OCI-LY3 (cell line): ENCODE data around the gene NCKAP1.

ENCODE experiments used
- H2AFZ ChIP-seq: fragments of 200-600, 300-600 bp; shearing (Covaris generic); 2 replicates; pipeline ENCODE4 v1.6.0; 2014; ENCODE audit warnings: antibody characterized with exemption, low read depth, low read length
- H3K27ac ChIP-seq: fragments of 200-600, 300-600 bp; sonication (generic); 2 replicates; pipeline ENCODE4 v1.5.1; 2014; ENCODE audit warnings: mild to moderate bottlenecking, low read length, moderate library complexity, mixed read lengths
- H3K27me3 ChIP-seq: fragments of 200-600, 300-600 bp; sonication (generic); 2 replicates; pipeline ENCODE4 v1.6.1; 2014; ENCODE audit warnings: low read depth, low read length, mixed read lengths
- H3K36me3 ChIP-seq: fragments of 200-600, 300-600 bp; sonication (generic); replicated peaks from 2 replicates; pipeline ENCODE3; 2014; ENCODE audit warnings: low read depth, low read length, mixed read lengths
- H3K4me1 ChIP-seq: fragments of 300-600, 200-600 bp; sonication (generic); 2 replicates; pipeline ENCODE4 v1.6.1; 2014; ENCODE audit warnings: low read length, mixed read lengths
- H3K4me2 ChIP-seq: fragments of 200-600, 300-600 bp; sonication (generic); 2 replicates; pipeline ENCODE4 v1.6.1; 2014; ENCODE audit warnings: low read length, mixed read lengths
- H3K4me3 ChIP-seq: fragments of 300-600, 200-600 bp; sonication (generic); 2 replicates; pipeline ENCODE4 v1.5.1; 2014; ENCODE audit warnings: antibody characterized with exemption, mild to moderate bottlenecking, low read length, moderate library complexity
- H3K79me2 ChIP-seq: fragments of 300-600, 200-600 bp; shearing (Covaris generic); 2 replicates; pipeline ENCODE4 v1.6.1; 2014; ENCODE audit warnings: mild to moderate bottlenecking, low read length, mixed read lengths
- H3K9ac ChIP-seq: fragments of 300-600, 200-600 bp; shearing (Covaris generic); 2 replicates; pipeline ENCODE4 v1.6.0; 2014; ENCODE audit warnings: mild to moderate bottlenecking, low read length, moderate library complexity
- H3K9me3 ChIP-seq: fragments of 200-600, 300-600 bp; shearing (Covaris generic); 2 replicates; pipeline ENCODE4 v1.6.1; 2014; ENCODE audit warnings: low read length, mixed read lengths; ENCODE audit not compliant: insufficient read depth
- H4K20me1 ChIP-seq: fragments of 200-600, 300-600 bp; sonication (generic); 2 replicates; pipeline ENCODE4 v1.6.1; 2016; ENCODE audit warnings: low read length, mixed read lengths; ENCODE audit not compliant: insufficient read depth
- EZH2phosphoT487 ChIP-seq: fragments of 200-600 bp; shearing (Covaris generic); IDR thresholded peaks from 2 replicates; pipeline ENCODE4 v1.6.1; 2018; ENCODE audit warnings: antibody characterized with exemption, mixed run types, low read depth
- TF ChIP-seq, protein P1 (sequence below): fragments of 200-600, 300-600 bp; sonication (generic); IDR thresholded peaks from 2 replicates; pipeline ENCODE4 v1.5.1; 2014; ENCODE audit warnings: antibody characterized with exemption, low read length, low read depth

The NCKAP1 gene, protein sequence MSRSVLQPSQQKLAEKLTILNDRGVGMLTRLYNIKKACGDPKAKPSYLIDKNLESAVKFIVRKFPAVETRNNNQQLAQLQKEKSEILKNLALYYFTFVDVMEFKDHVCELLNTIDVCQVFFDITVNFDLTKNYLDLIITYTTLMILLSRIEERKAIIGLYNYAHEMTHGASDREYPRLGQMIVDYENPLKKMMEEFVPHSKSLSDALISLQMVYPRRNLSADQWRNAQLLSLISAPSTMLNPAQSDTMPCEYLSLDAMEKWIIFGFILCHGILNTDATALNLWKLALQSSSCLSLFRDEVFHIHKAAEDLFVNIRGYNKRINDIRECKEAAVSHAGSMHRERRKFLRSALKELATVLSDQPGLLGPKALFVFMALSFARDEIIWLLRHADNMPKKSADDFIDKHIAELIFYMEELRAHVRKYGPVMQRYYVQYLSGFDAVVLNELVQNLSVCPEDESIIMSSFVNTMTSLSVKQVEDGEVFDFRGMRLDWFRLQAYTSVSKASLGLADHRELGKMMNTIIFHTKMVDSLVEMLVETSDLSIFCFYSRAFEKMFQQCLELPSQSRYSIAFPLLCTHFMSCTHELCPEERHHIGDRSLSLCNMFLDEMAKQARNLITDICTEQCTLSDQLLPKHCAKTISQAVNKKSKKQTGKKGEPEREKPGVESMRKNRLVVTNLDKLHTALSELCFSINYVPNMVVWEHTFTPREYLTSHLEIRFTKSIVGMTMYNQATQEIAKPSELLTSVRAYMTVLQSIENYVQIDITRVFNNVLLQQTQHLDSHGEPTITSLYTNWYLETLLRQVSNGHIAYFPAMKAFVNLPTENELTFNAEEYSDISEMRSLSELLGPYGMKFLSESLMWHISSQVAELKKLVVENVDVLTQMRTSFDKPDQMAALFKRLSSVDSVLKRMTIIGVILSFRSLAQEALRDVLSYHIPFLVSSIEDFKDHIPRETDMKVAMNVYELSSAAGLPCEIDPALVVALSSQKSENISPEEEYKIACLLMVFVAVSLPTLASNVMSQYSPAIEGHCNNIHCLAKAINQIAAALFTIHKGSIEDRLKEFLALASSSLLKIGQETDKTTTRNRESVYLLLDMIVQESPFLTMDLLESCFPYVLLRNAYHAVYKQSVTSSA

DNA sequence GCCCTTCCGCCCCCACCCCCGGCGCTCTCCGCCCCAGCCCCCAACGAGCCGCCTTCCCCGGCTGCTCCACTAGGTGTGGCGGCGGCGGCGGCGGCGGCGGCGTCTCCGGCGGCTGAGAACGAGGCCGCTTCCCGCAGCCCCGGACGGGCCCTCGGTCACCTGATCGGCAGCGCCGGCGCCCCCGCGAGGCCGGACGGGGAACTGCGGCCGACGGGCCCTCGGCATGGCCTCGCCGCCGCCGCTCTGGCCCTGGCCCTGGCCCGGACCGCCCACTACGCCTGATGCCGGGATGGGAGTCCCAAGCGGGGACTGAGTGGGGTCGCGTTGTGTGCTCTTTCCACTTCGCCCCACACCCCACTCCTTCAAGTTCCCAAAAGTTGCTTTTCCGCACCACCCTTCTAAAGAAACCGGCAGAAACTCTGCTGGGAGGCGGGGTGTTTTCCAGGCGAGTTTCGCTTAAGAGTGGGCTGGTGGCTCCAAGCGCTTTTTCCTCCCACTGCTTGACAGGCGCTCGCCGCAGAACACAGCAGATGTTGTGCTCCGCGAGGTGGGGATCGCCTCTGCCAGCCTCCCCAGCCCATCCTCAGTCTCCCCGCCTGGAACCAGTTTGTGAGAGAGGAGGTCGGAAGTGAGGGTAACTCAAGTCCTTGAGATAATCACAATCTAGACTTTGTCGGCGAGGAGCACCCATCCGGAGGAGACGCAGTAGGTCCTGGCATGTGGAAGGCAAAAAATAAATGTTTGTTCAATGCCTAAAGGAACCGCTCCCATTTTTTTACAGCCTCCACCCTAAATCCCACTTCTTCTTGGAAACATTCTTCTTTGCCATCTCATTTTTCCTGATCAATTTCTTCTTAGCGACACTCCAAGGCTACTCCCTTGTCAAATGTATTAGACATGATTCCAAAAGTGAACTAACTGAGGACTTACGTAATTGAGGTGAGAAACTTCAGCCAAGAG is at the start of gene NCKAP1:
Gene NCKAP1 (minus strand): TSS at position 117 of the 960 bp plus-strand sequence. CDS start 358 bp downstream, outside the sequence.
- H3K4me1 ChIP-seq = peaks cover 13% of the 10 kb centered on the region
- no peak within 1 kb of the TSS for H3K4me2 ChIP-seq
- no peak within 1 kb of the TSS for H2AFZ ChIP-seq
- H3K27ac ChIP-seq = no peak within 1 kb of the TSS
- no peaks in the 10 kb centered on the region for H3K36me3 ChIP-seq
- H3K27me3 ChIP-seq = peaks cover 81% of the 10 kb centered on the region
- no peak within 1 kb of the TSS for H3K4me3 ChIP-seq
- no peaks in the 10 kb centered on the region for H3K9me3 ChIP-seq
- peaks cover 53% of the 10 kb centered on the region for H4K20me1 ChIP-seq
- H3K79me2 ChIP-seq = no peaks in the 10 kb centered on the region
- TF ChIP-seq, protein P1, sequence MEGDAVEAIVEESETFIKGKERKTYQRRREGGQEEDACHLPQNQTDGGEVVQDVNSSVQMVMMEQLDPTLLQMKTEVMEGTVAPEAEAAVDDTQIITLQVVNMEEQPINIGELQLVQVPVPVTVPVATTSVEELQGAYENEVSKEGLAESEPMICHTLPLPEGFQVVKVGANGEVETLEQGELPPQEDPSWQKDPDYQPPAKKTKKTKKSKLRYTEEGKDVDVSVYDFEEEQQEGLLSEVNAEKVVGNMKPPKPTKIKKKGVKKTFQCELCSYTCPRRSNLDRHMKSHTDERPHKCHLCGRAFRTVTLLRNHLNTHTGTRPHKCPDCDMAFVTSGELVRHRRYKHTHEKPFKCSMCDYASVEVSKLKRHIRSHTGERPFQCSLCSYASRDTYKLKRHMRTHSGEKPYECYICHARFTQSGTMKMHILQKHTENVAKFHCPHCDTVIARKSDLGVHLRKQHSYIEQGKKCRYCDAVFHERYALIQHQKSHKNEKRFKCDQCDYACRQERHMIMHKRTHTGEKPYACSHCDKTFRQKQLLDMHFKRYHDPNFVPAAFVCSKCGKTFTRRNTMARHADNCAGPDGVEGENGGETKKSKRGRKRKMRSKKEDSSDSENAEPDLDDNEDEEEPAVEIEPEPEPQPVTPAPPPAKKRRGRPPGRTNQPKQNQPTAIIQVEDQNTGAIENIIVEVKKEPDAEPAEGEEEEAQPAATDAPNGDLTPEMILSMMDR = no peak
- no peak for TF ChIP-seq EZH2phosphoT487
- no peak within 1 kb of the TSS for H3K9ac ChIP-seq

DNA sequence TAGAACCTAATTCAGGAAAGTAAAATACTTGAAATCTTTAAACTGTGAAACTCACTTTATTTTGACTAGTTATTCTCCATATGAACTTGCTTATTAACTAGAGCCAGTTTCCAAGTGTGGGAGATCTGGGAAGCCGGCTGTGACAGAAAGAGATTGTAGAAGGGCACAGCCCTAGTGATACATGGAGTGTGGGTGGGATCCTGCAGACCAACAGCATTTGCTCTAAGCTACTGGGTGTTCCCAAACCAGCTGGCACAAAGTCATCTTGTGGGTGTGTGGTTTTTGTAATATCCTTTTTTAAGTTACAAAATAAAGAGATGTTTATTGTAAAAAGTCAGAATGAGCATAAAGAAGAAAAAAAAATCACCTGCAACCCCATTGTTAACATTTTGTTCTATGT is 43.7 kb upstream of the NCKAP1 start:
- no peak for TF ChIP-seq EZH2phosphoT487
- TF ChIP-seq, protein P1 = no peak
- H3K4me3 ChIP-seq = no peak overlapping the region
- H2AFZ ChIP-seq = no peak overlapping the region
- peaks cover 4% of the 10 kb centered on the region for H3K4me1 ChIP-seq
- no peaks in the 10 kb centered on the region for H3K36me3 ChIP-seq
- H3K9ac ChIP-seq = no peak overlapping the region
- H3K27ac ChIP-seq = no peak overlapping the region
- H3K4me2 ChIP-seq = no peak overlapping the region
- no peaks in the 10 kb centered on the region for H4K20me1 ChIP-seq
- H3K9me3 ChIP-seq = no peaks in the 10 kb centered on the region; the same call in 1 of the 2 replicates
- no peaks in the 10 kb centered on the region for H3K79me2 ChIP-seq
- H3K27me3 ChIP-seq = peaks cover 47% of the 10 kb centered on the region

DNA sequence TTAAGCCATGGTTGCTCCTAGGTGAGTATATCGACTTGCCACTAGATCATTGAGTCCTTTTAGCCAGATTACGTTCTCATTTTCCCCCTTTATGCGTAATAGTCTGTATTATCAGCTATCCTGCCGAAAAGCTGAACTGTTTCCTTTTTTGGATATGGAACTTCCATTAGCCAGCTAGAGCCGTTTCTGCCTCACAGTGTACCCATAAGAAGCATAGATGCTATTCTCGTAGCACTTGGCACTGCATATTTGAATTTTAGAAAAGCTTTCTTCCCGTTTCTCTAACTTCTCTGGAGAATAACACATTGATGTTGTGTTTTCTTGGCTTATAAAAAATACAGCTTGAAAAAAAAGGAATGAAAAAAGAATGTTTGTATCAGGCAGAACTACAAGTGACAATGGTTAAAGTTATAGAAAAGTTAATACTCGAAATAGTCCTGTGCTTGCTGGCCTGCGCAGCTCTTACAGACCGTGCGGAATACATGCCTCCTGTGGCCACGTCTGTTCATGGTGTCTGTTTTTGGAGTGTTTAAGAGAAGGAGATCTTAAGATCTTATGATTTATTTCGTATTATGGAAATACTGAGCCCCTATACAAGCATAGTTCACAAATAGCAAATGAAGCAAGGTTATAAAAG is 41.0 kb upstream of the NCKAP1 start:
- peak overlapping the region; percentile 71 for H3K9ac ChIP-seq
- peaks cover 4% of the 10 kb centered on the region for H3K4me1 ChIP-seq
- H3K27ac ChIP-seq = no peak overlapping the region
- peak overlapping the region; percentile 100 for H2AFZ ChIP-seq
- peaks cover 59% of the 10 kb centered on the region for H3K27me3 ChIP-seq
- no peaks in the 10 kb centered on the region for H4K20me1 ChIP-seq
- H3K4me3 ChIP-seq = peak overlapping the region; percentile 97
- no peaks in the 10 kb centered on the region for H3K36me3 ChIP-seq
- no peaks in the 10 kb centered on the region; the same call in 1 of the 2 replicates for H3K9me3 ChIP-seq
- H3K4me2 ChIP-seq = peak overlapping the region; percentile 93
- TF ChIP-seq EZH2phosphoT487 = no peak
- TF ChIP-seq, protein P1 = no peak
- H3K79me2 ChIP-seq = no peaks in the 10 kb centered on the region
